T-helper 17 cell (primary cell): Measurements from ENCODE around the gene SHTN1. TPM values are rescaled to one million over a fixed set of nuclear protein-coding genes. Genes with fewer than 3 reads are reported as not detected.

Experiments
- ATAC-seq: fragments of 150-1000 bp; cut with Tn5 transposase; 2 replicates; pipeline ENCODE4 v1.10.0; 2021; ENCODE audit warnings: mild to moderate bottlenecking, moderate library complexity
- DNase-seq, 3 donors: peaks; one replicate each; pipeline versions ENCODE4 v3.0.0 to v3.0.0-alpha.2; 2020 to 2021
- H3K9me3 ChIP-seq: one replicate; pipeline ENCODE4 v1.7.0; 2013; ENCODE audit warnings: low read length, mild to moderate bottlenecking; ENCODE audit not compliant: control insufficient read depth, poor library complexity, severe bottlenecking
- H3K27ac Mint-ChIP-seq: one replicate; pipeline ENCODE4 v1.8.0; 2022; ENCODE audit warnings: mild to moderate bottlenecking, moderate library complexity, mixed read lengths
- H3K27me3 Mint-ChIP-seq: one replicate; pipeline ENCODE4 v1.8.0; 2022; ENCODE audit warnings: mixed read lengths
- H3K36me3 Mint-ChIP-seq: one replicate; pipeline ENCODE4 v1.8.0; 2022; ENCODE audit warnings: low read depth, mixed read lengths
- H3K4me1 Mint-ChIP-seq: one replicate; pipeline ENCODE4 v1.8.0; 2022; ENCODE audit warnings: mild to moderate bottlenecking, mixed read lengths
- H3K4me3 Mint-ChIP-seq: one replicate; pipeline ENCODE4 v1.8.0; 2022; ENCODE audit warnings: mild to moderate bottlenecking, moderate library complexity, mixed read lengths
- total RNA-seq, 4 donors: library from RNA in 2 of 4; stranded (reverse) in 2 of 4; gene quantifications; one replicate each; pipeline ENCODE4 v1.2.3 and lab custom pipeline; 2022 to 2026

The SHTN1 gene
- total RNA-seq, 2 donors from 2014 or later = 2.4 to 2.7 TPM

DNA sequence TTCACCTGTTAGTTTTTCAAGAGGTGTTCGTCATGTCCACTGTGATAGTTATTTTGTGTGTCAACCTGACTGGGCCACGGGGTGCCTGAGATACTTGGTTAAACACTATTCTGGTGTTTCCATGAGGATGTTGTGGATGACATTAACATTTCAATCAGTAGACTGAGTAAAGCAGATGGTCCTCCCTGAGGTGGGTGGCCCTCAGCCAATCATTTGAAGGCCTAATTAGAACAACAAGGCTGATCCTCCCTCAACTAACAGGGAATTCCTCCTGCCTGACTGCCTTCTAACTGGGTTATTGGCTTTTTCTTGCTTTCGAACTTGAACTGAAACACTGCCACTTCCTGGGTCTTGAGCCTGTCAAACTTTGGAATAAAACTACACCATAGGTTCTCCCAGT lies 79.9 kb downstream of the SHTN1 start:
- Mint-ChIP-seq H3K4me3 (no peak overlapping the region), H3K27me3 (no peaks in the 10 kb centered on the region), H3K4me1 (peaks cover 2% of the 10 kb centered on the region), H3K36me3 (no peaks in the 10 kb centered on the region), H3K27ac (no peak overlapping the region)
- ATAC-seq (no peak), DNase-seq (no peak)
- no peaks in the 10 kb centered on the region for H3K9me3 ChIP-seq

DNA sequence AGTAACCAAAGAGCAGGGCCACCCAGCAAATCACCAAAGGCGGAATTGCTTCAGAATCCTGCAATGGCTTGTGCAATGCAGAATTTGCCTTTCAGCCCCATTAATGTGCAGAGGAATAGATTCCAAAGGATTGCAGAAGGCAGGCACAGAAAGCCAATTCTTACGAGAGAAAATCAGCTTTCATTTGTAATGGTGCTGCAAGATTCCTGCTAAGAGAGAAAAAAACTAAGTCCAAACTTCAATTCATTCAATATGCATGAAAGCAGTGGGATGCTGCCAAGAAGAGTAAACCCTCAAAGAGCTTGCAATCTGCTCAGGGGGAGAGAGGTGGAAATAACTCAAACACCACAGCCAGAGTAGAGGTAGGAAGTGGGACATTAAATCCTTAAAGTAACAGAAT lies 85.3 kb downstream of the SHTN1 start:
- Mint-ChIP-seq H3K4me3 (no peak overlapping the region), H3K27me3 (no peaks in the 10 kb centered on the region), H3K27ac (no peak overlapping the region), H3K4me1 (peaks cover 2% of the 10 kb centered on the region), H3K36me3 (no peaks in the 10 kb centered on the region)
- H3K9me3 ChIP-seq = no peaks in the 10 kb centered on the region
- DNase-seq (no peak), ATAC-seq (no peak)

DNA sequence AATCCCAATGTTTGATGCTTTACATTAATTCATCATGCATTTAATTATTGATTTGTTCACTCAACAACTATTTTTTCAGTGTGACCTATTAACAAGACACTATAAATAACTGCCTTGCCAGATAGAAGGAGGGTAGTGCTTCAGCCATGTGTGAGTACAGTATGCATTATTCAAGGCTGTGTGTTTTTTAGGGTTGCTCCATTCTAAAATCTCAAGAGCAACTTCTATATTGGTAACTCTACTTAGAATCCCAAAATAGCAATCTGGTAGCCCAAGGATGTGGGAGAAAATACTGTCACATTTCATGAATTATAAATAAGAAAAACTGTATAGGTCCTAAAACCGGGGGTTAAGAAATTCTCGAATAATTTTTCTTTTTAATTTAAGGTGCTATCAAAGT lies 85.8 kb downstream of the SHTN1 start:
- no peaks in the 10 kb centered on the region for H3K9me3 ChIP-seq
- DNase-seq (no peak), ATAC-seq (no peak)
- no peaks in the 10 kb centered on the region for H3K36me3 Mint-ChIP-seq
- no peak overlapping the region for H3K4me3 Mint-ChIP-seq
- H3K27ac Mint-ChIP-seq = no peak overlapping the region
- peaks cover 2% of the 10 kb centered on the region for H3K4me1 Mint-ChIP-seq
- H3K27me3 Mint-ChIP-seq = no peaks in the 10 kb centered on the region

DNA sequence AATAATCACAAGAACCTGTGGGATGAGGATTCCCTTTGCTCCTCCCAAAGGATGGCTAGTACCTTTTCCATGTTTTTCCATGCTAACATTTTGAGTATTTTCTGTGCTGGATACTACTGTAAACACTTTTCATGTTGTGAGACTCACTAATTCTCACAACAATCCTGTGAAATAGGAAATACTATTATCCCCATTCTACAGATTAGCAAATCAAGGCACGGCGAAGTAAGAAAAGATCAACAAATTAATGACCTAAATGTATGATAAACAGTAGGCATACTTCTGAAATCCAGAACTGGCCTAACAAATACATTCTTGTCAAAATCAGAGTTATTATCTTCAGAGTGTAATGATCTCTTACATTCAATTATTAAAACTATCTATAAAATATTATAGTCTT lies 86.4 kb downstream of the SHTN1 start:
- H3K27me3 Mint-ChIP-seq = no peaks in the 10 kb centered on the region
- ATAC-seq = no peak
- no peak overlapping the region for H3K4me3 Mint-ChIP-seq
- H3K27ac Mint-ChIP-seq = no peak overlapping the region
- H3K4me1 Mint-ChIP-seq = peaks cover 2% of the 10 kb centered on the region
- DNase-seq = no peak
- no peaks in the 10 kb centered on the region for H3K36me3 Mint-ChIP-seq
- no peaks in the 10 kb centered on the region for H3K9me3 ChIP-seq

- no peaks in the 10 kb centered on the region for H3K9me3 ChIP-seq
- no peak for ATAC-seq
- Mint-ChIP-seq H3K4me1 (peaks cover 2% of the 10 kb centered on the region), H3K27ac (no peak overlapping the region), H3K27me3 (no peaks in the 10 kb centered on the region), H3K4me3 (no peak overlapping the region), H3K36me3 (no peaks in the 10 kb centered on the region)
- no peak for DNase-seq
Measured at GRCh38 chr10:116917481-116917880, 87.5 kb downstream of the SHTN1 start.

- no peak overlapping the region for H3K4me3 Mint-ChIP-seq
- no peaks in the 10 kb centered on the region for H3K36me3 Mint-ChIP-seq
- ATAC-seq = no peak
- H3K9me3 ChIP-seq = no peaks in the 10 kb centered on the region
- no peak for DNase-seq
- H3K27ac Mint-ChIP-seq = no peak overlapping the region
- H3K27me3 Mint-ChIP-seq = no peaks in the 10 kb centered on the region
- peaks cover 1% of the 10 kb centered on the region for H3K4me1 Mint-ChIP-seq
Measured at GRCh38 chr10:116915340-116915739, 89.6 kb downstream of the SHTN1 start.

GRCh38 chr10:116913695-116914094 lies 91.3 kb downstream of the SHTN1 start:
- H3K9me3 ChIP-seq = no peaks in the 10 kb centered on the region
- H3K27me3 Mint-ChIP-seq = no peaks in the 10 kb centered on the region
- H3K4me3 Mint-ChIP-seq = no peak overlapping the region
- H3K4me1 Mint-ChIP-seq = no peaks in the 10 kb centered on the region
- ATAC-seq (no peak), DNase-seq (no peak)
- no peaks in the 10 kb centered on the region for H3K36me3 Mint-ChIP-seq
- H3K27ac Mint-ChIP-seq = no peak overlapping the region

- H3K9me3 ChIP-seq = no peaks in the 10 kb centered on the region
- Mint-ChIP-seq H3K27me3 (peaks cover under 1% of the 10 kb centered on the region), H3K4me3 (no peak overlapping the region), H3K4me1 (no peaks in the 10 kb centered on the region), H3K27ac (no peak overlapping the region), H3K36me3 (no peaks in the 10 kb centered on the region)
- ATAC-seq (no peak), DNase-seq (no peak)
Measured at GRCh38 chr10:116912162-116912561, 92.8 kb downstream of the SHTN1 start.

DNA sequence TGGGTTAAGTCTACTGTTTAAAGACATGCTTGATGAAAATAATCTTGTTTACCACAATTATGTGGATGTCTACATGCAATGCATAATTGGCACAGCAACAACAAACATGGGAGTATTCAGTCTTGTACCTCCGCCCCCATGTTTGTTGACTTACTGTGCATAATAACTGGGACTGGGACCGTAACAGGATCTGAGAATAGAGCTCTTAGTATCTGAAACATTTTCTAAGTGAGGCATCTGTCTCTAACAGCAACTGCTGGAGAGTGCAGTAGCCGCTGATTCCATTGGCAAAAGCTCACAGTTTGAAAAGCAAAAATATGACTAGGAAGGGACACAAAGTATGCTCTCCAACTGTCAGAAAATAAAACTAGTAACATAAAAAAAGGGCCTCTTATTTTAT lies 94.1 kb downstream of the SHTN1 start:
- DNase-seq = no peak
- Mint-ChIP-seq H3K36me3 (no peaks in the 10 kb centered on the region), H3K4me1 (no peaks in the 10 kb centered on the region), H3K27ac (no peak overlapping the region), H3K4me3 (no peak overlapping the region), H3K27me3 (peaks cover 4% of the 10 kb centered on the region)
- no peaks in the 10 kb centered on the region for H3K9me3 ChIP-seq
- ATAC-seq = no peak

GRCh38 chr10:116909307-116909706 lies 95.7 kb downstream of the SHTN1 start:
- H3K36me3 Mint-ChIP-seq = no peaks in the 10 kb centered on the region
- no peak for ATAC-seq

GRCh38 chr10:116907245-116907987 lies 97.6 kb downstream of the SHTN1 start:
- H3K9me3 ChIP-seq = no peaks in the 10 kb centered on the region
- H3K27ac Mint-ChIP-seq = no peak overlapping the region
- H3K27me3 Mint-ChIP-seq = peaks cover 4% of the 10 kb centered on the region
- no peaks in the 10 kb centered on the region for H3K4me1 Mint-ChIP-seq
- H3K4me3 Mint-ChIP-seq = no peak overlapping the region
- ATAC-seq (no peak), DNase-seq (no peak)
- no peaks in the 10 kb centered on the region for H3K36me3 Mint-ChIP-seq

More at GRCh38 chr10:116909307-116909706, 95.7 kb downstream of the SHTN1 start:
- no peak for DNase-seq
- H3K27me3 Mint-ChIP-seq = peaks cover 4% of the 10 kb centered on the region
- H3K9me3 ChIP-seq = no peaks in the 10 kb centered on the region
- H3K4me3 Mint-ChIP-seq = no peak overlapping the region
- no peaks in the 10 kb centered on the region for H3K4me1 Mint-ChIP-seq
- H3K27ac Mint-ChIP-seq = no peak overlapping the region

GRCh38 chr10:116905845-116906210 lies 99.2 kb downstream of the SHTN1 start:
- Mint-ChIP-seq H3K27ac (no peak overlapping the region), H3K4me1 (no peaks in the 10 kb centered on the region), H3K4me3 (no peak overlapping the region), H3K27me3 (peaks cover 4% of the 10 kb centered on the region), H3K36me3 (no peaks in the 10 kb centered on the region)
- ATAC-seq (no peak), DNase-seq (no peak)
- H3K9me3 ChIP-seq = no peaks in the 10 kb centered on the region

DNA sequence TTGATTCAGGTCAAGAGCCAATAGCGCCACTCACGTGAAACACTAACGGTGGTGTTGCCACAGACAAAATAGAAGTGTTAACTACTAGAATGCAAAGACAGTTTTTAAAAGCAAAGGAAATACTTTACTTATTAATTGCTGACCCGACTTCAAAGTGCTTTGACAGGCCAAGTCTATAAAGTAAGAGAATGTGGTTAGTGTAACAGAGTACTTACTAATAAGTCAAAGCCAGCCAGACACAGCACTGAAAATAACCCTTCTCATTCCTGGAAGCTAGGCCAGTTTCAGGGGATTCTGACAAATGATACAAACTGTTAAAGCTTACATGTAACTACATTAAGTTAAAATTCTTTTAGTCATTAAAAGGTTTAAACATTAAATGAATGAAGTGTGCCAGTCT lies 105.4 kb downstream of the SHTN1 start:
- DNase-seq = no peak
- Mint-ChIP-seq H3K36me3 (no peaks in the 10 kb centered on the region), H3K27me3 (no peaks in the 10 kb centered on the region), H3K4me1 (no peaks in the 10 kb centered on the region), H3K27ac (no peak overlapping the region), H3K4me3 (no peak overlapping the region)
- ATAC-seq = no peak
- H3K9me3 ChIP-seq = no peaks in the 10 kb centered on the region

- ATAC-seq = no peak
- Mint-ChIP-seq H3K4me3 (no peak overlapping the region), H3K4me1 (peaks cover 3% of the 10 kb centered on the region), H3K36me3 (no peaks in the 10 kb centered on the region), H3K27me3 (peaks cover 31% of the 10 kb centered on the region), H3K27ac (no peak overlapping the region)
- DNase-seq = no peak
- no peaks in the 10 kb centered on the region for H3K9me3 ChIP-seq
Measured at GRCh38 chr10:116893686-116894037, 111.3 kb downstream of the SHTN1 start.
